GM23338 (cell line): ENCODE results near the gene PLA1A. TPM values are rescaled to one million over a fixed set of nuclear protein-coding genes. Genes with fewer than 3 reads are reported as not detected.

ENCODE experiments used
- EZH2phosphoT487 ChIP-seq: fragments of 200-600 bp; sonication (generic); IDR thresholded peaks from one replicate; pipeline ENCODE4 v1.8.1; 2018; ENCODE audit warnings: antibody characterized with exemption; ENCODE audit not compliant: unreplicated experiment
- NANOG ChIP-seq: IDR thresholded peaks from 2 replicates; pipeline ENCODE4 v1.6.1; 2016; ENCODE audit warnings: antibody characterized with exemption, borderline replicate concordance
- STAT1 ChIP-seq: IDR thresholded peaks from one replicate; pipeline ENCODE4 v1.6.1; 2016; ENCODE audit warnings: antibody characterized with exemption; ENCODE audit not compliant: unreplicated experiment
- polyA plus RNA-seq: library from polyadenylated mRNA; unstranded; fragments of >200 nt; fragmentation: Nextera tagmentation; extraction: Ambion mirVana; gene quantifications from 2 replicates; pipeline ENCODE4 v1.2.1, GENCODE V29; 2016
- total RNA-seq: library from RNA; depleted of rRNA; stranded (reverse); fragments of >200 nt; shearing (Covaris generic); gene quantifications from 2 replicates; pipeline ENCODE4 v1.2.3, GENCODE V29; 2014
- TF ChIP-seq, protein P1 (sequence below): fragments of 250-450 bp; sonication (Bioruptor Pico); IDR thresholded peaks from 2 replicates; pipeline ENCODE4 v1.5.0; 2020; ENCODE audit warnings: mild to moderate bottlenecking, moderate library complexity
- TF ChIP-seq, protein P2 (sequence below): IDR thresholded peaks from 2 replicates; pipeline ENCODE4 v1.6.1; 2016; ENCODE audit warnings: antibody characterized with exemption
- TF ChIP-seq, protein P3 (sequence below): IDR thresholded peaks from one replicate; pipeline ENCODE4 v1.6.1; 2018; ENCODE audit warnings: antibody characterized with exemption; ENCODE audit not compliant: unreplicated experiment

PLA1A gene
- total and polyA plus RNA-seq, 2 experiments from 2014 or later = not detected

DNA sequence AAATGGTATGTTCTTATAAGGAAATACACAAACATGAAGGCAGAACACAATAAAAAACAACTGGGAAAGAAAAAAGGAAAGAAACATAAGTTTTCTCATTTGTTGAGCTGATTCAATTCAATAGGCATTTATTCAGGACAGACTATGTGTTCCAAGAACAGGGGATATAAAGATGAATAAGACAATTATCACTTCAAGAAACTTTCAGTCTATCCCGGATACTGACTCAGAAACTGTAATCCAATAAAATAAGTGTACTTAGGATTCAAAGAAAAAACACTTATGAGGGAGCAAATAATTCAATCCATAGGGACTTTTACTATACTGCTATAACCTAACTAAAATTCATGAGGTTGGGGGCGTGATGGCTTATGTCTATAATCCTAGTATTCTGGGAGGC lies 66.2 kb downstream of the PLA1A start (continued):
- TF ChIP-seq, protein P1, sequence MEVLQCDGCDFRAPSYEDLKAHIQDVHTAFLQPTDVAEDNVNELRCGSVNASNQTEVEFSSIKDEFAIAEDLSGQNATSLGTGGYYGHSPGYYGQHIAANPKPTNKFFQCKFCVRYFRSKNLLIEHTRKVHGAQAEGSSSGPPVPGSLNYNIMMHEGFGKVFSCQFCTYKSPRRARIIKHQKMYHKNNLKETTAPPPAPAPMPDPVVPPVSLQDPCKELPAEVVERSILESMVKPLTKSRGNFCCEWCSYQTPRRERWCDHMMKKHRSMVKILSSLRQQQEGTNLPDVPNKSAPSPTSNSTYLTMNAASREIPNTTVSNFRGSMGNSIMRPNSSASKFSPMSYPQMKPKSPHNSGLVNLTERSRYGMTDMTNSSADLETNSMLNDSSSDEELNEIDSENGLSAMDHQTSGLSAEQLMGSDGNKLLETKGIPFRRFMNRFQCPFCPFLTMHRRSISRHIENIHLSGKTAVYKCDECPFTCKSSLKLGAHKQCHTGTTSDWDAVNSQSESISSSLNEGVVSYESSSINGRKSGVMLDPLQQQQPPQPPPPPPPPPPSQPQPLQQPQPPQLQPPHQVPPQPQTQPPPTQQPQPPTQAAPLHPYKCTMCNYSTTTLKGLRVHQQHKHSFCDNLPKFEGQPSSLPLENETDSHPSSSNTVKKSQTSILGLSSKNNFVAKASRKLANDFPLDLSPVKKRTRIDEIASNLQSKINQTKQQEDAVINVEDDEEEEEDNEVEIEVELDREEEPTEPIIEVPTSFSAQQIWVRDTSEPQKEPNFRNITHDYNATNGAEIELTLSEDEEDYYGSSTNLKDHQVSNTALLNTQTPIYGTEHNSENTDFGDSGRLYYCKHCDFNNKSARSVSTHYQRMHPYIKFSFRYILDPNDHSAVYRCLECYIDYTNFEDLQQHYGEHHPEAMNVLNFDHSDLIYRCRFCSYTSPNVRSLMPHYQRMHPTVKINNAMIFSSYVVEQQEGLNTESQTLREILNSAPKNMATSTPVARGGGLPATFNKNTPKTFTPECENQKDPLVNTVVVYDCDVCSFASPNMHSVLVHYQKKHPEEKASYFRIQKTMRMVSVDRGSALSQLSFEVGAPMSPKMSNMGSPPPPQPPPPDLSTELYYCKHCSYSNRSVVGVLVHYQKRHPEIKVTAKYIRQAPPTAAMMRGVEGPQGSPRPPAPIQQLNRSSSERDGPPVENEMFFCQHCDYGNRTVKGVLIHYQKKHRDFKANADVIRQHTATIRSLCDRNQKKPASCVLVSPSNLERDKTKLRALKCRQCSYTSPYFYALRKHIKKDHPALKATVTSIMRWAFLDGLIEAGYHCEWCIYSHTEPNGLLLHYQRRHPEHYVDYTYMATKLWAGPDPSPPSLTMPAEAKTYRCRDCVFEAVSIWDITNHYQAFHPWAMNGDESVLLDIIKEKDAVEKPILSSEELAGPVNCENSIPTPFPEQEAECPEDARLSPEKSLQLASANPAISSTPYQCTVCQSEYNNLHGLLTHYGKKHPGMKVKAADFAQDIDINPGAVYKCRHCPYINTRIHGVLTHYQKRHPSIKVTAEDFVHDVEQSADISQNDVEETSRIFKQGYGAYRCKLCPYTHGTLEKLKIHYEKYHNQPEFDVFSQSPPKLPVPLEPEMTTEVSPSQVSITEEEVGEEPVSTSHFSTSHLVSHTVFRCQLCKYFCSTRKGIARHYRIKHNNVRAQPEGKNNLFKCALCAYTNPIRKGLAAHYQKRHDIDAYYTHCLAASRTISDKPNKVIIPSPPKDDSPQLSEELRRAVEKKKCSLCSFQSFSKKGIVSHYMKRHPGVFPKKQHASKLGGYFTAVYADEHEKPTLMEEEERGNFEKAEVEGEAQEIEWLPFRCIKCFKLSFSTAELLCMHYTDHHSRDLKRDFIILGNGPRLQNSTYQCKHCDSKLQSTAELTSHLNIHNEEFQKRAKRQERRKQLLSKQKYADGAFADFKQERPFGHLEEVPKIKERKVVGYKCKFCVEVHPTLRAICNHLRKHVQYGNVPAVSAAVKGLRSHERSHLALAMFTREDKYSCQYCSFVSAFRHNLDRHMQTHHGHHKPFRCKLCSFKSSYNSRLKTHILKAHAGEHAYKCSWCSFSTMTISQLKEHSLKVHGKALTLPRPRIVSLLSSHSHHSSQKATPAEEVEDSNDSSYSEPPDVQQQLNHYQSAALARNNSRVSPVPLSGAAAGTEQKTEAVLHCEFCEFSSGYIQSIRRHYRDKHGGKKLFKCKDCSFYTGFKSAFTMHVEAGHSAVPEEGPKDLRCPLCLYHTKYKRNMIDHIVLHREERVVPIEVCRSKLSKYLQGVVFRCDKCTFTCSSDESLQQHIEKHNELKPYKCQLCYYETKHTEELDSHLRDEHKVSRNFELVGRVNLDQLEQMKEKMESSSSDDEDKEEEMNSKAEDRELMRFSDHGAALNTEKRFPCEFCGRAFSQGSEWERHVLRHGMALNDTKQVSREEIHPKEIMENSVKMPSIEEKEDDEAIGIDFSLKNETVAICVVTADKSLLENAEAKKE (CRISPR knock-in tag) = no peak
- TF ChIP-seq STAT1 (no peak), NANOG (no peak), EZH2phosphoT487 (no peak)
- TF ChIP-seq, protein P2, sequence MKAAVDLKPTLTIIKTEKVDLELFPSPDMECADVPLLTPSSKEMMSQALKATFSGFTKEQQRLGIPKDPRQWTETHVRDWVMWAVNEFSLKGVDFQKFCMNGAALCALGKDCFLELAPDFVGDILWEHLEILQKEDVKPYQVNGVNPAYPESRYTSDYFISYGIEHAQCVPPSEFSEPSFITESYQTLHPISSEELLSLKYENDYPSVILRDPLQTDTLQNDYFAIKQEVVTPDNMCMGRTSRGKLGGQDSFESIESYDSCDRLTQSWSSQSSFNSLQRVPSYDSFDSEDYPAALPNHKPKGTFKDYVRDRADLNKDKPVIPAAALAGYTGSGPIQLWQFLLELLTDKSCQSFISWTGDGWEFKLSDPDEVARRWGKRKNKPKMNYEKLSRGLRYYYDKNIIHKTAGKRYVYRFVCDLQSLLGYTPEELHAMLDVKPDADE = no peak
- TF ChIP-seq, protein P3, sequence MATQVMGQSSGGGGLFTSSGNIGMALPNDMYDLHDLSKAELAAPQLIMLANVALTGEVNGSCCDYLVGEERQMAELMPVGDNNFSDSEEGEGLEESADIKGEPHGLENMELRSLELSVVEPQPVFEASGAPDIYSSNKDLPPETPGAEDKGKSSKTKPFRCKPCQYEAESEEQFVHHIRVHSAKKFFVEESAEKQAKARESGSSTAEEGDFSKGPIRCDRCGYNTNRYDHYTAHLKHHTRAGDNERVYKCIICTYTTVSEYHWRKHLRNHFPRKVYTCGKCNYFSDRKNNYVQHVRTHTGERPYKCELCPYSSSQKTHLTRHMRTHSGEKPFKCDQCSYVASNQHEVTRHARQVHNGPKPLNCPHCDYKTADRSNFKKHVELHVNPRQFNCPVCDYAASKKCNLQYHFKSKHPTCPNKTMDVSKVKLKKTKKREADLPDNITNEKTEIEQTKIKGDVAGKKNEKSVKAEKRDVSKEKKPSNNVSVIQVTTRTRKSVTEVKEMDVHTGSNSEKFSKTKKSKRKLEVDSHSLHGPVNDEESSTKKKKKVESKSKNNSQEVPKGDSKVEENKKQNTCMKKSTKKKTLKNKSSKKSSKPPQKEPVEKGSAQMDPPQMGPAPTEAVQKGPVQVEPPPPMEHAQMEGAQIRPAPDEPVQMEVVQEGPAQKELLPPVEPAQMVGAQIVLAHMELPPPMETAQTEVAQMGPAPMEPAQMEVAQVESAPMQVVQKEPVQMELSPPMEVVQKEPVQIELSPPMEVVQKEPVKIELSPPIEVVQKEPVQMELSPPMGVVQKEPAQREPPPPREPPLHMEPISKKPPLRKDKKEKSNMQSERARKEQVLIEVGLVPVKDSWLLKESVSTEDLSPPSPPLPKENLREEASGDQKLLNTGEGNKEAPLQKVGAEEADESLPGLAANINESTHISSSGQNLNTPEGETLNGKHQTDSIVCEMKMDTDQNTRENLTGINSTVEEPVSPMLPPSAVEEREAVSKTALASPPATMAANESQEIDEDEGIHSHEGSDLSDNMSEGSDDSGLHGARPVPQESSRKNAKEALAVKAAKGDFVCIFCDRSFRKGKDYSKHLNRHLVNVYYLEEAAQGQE = no peak
